Measurements from ENCODE around the gene LCN1. TPM values are rescaled to one million over a fixed set of nuclear protein-coding genes. Genes with fewer than 3 reads are reported as not detected.

LCN1 gene
- total and polyA plus RNA-seq, 2 of the 8 experiments (the other 6 are each of a cell fraction or from before 2014, with no cell fraction given): not detected

- H3K23ac ChIP-seq (ENCODE audit: insufficient read length): no peak overlapping the region
- no peak overlapping the region for H3K18ac ChIP-seq (ENCODE audit: extremely low read depth, low read length)
- H2AK5ac ChIP-seq (ENCODE audit: low read depth, low read length): no peak overlapping the region
- H3K27ac ChIP-seq (ENCODE audit: low read depth, low read length): no peak overlapping the region
- H3K79me2 ChIP-seq (ENCODE audit: control insufficient read depth in 1 of 2, insufficient read depth in 2 of 2, low read length in 2 of 2): no peaks in the 10 kb centered on the region
- ChIA-PET CTCF (ENCODE audit: partially characterized antibody) (interaction anchor here (1.1 kb wide), 1 partner anchor 51 kb away, joined by 4 read pairs; no protein-coding TSS in a partner anchor), POLR2A (ENCODE audit: partially characterized antibody) (no interaction called here)
- H3K23me2 ChIP-seq (ENCODE audit: low read depth, low read length): no peaks in the 10 kb centered on the region; the same call in 1 of the 2 replicates
- DNase-seq (ENCODE audit: low read depth in 1 of 2, low spot score in 2 of 2) (no peak), FAIRE-seq (no peak)
- H2BK5ac ChIP-seq (ENCODE audit: low read depth, low read length): no peak overlapping the region
- H2BK12ac ChIP-seq (ENCODE audit: low read depth, low read length): no peak overlapping the region
- no peak overlapping the region for H3K4me3 ChIP-seq (ENCODE audit: extremely low read depth in 1 of 4, insufficient read depth in 2 of 4, low read depth in 3 of 4, low read length in 4 of 4)
- H4K91ac ChIP-seq (replicated peaks; ENCODE audit: insufficient read length, low read length): no peak overlapping the region
- H3K27me3 ChIP-seq (replicated peaks in 1 of 4; ENCODE audit: control insufficient read depth in 3 of 4, extremely low read depth in 1 of 4, insufficient read depth in 3 of 4, low read length in 3 of 4): no peaks in the 10 kb centered on the region; a peak in 1 of 7 replicates
- no peak overlapping the region for H4K8ac ChIP-seq (ENCODE audit: extremely low read depth, insufficient read depth, low read length)
- no peak overlapping the region for H2BK20ac ChIP-seq (ENCODE audit: low read length)
- H3K14ac ChIP-seq (ENCODE audit: insufficient read length): no peak overlapping the region
- H3K4me1 ChIP-seq (replicated peaks in 1 of 4; ENCODE audit: control insufficient read depth in 3 of 4, insufficient read depth in 4 of 4, low read length in 3 of 4): peaks cover 0 to 3% (median 0%) of the 10 kb centered on the region in 4 experiments; a peak in 2 of 7 replicates
- no peak for TF ChIP-seq CTCF (IDR thresholded peaks at IDR 0.05; ENCODE audit: control extremely low read depth in 1 of 3, insufficient read depth in 1 of 3, low read depth in 1 of 3, low read length in 3 of 3)
- no peak for TF ChIP-seq CREB1 (IDR thresholded peaks at IDR 0.05)
- no peak for TF ChIP-seq POLR2AphosphoS5 (IDR thresholded peaks at IDR 0.05; ENCODE audit: low read depth, low read length)
- no peak for TF ChIP-seq HDAC6 (IDR thresholded peaks at IDR 0.05; ENCODE audit: low read depth, low read length)
- TF ChIP-seq JUN (IDR thresholded peaks at IDR 0.05; ENCODE audit: low read depth, low read length): no peak
- no peak for TF ChIP-seq MAX (IDR thresholded peaks at IDR 0.05)
- H3K79me1 ChIP-seq (ENCODE audit: low read depth, low read length): no peaks in the 10 kb centered on the region
- H3K56ac ChIP-seq (replicated peaks; ENCODE audit: insufficient read length, low read depth, low read length): no peak overlapping the region
- no peak overlapping the region for H3K4ac ChIP-seq (replicated peaks; ENCODE audit: insufficient read length, low read depth, low read length)
- H3K9me3 ChIP-seq (ENCODE audit: insufficient read depth in 2 of 2, low read depth in 1 of 2, low read length in 1 of 2): no peaks in the 10 kb centered on the region
- H4K5ac ChIP-seq (ENCODE audit: insufficient read length, low read depth, low read length): no peak overlapping the region
- no peak overlapping the region for H2AFZ ChIP-seq (ENCODE audit: low read length)
- H3K9ac ChIP-seq (replicated peaks in 1 of 4; ENCODE audit: extremely low read depth in 1 of 4, low read depth in 3 of 4, low read length in 3 of 4): no peak overlapping the region
- 87% methylated on average over 5 of the region's 5 CpGs; no CpG with 5 or more reads in 1 of the 2 experiments for WGBS, 2 experiments (ENCODE audit: extremely low coverage in 1 of 2, insufficient coverage in 1 of 2, insufficient read length in 1 of 2, insufficient replicate concordance in 2 of 2, low coverage in 1 of 2, low lambda C conversion rate in 2 of 2, missing lambda C conversion rate in 1 of 2)
- no peaks in the 10 kb centered on the region for H3K36me3 ChIP-seq (ENCODE audit: control insufficient read depth in 2 of 4, insufficient read depth in 4 of 4, low read length in 3 of 4)
- no peak overlapping the region for H2BK120ac ChIP-seq (replicated peaks; ENCODE audit: low read depth, low read length)
- no peaks in the 10 kb centered on the region for H4K20me1 ChIP-seq (replicated peaks in 1 of 2; ENCODE audit: control insufficient read depth in 1 of 2, insufficient read depth in 2 of 2, low read length in 2 of 2)
- H2BK15ac ChIP-seq (ENCODE audit: low read length): no peak overlapping the region
- no peak overlapping the region for H3K4me2 ChIP-seq (ENCODE audit: insufficient read depth in 1 of 2, low read depth in 2 of 2, low read length in 2 of 2)
These were observed 34.0 kb downstream of the LCN1 start for GRCh38 chr9:135555203-135555602.

All from H1 (cell line).